ENCODE results near the gene ACTG2. TPM values are rescaled to one million over a fixed set of nuclear protein-coding genes. Genes with fewer than 3 reads are reported as not detected.

ACTG2 gene
- total RNA-seq, 2 experiments from 2014 or later = not detected

DNA sequence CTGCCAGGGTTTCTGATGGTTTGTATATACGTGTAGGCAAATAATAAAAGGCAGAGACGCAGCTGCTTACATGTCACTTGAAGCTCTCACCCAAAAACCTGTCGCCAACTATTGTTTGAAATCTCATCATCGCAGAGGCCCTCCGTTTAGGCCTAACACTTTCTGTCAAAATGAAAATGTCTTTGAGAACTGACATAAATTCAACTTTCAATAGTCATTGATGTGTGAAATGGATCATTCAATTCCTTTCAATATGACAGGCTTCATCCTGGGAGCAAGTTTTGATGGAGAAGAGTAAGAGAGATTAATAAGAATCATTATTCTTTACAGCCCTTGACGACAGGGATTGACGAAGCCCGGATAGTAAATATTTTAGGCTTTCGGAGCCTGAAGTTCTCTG, 2.7 kb downstream of the ACTG2 start:
- Mint-ChIP-seq H3K27me3 (no peaks in the 10 kb centered on the region), H3K4me1 (ENCODE audit: low read depth) (peaks cover 24% of the 10 kb centered on the region), H3K9me3 (no peaks in the 10 kb centered on the region), H3K27ac (no peak overlapping the region), H3K4me3 (no peak overlapping the region), H3K36me3 (ENCODE audit: low read depth) (no peaks in the 10 kb centered on the region)
- CTCF ChIA-PET = no interaction called here
- Histone ChIP-seq H3K4me1 (ENCODE audit: insufficient read depth, low read length) (peaks cover 21% of the 10 kb centered on the region), H3K27me3 (ENCODE audit: control insufficient read depth in 1 of 2, insufficient read depth in 2 of 2, low read length in 2 of 2) (no peaks in the 10 kb centered on the region), H3K27ac (ENCODE audit: low read depth in 1 of 2, low read length in 2 of 2) (no peak overlapping the region), H3K36me3 (ENCODE audit: insufficient read depth, low read length) (no peaks in the 10 kb centered on the region), H3K4me3 (ENCODE audit: low read length) (no peak overlapping the region), H3K9me3 (ENCODE audit: control insufficient read depth in 1 of 2, insufficient read depth in 1 of 2, low read length in 2 of 2) (no peaks in the 10 kb centered on the region)
- POLR2A ChIA-PET = no interaction called here
- intact Hi-C loops (cut with DNase I, micrococcal nuclease) = no loop called here
- DNase-seq (no peak), ATAC-seq (ENCODE audit: poor library complexity) (no peak)
- TF ChIP-seq, protein P1, sequence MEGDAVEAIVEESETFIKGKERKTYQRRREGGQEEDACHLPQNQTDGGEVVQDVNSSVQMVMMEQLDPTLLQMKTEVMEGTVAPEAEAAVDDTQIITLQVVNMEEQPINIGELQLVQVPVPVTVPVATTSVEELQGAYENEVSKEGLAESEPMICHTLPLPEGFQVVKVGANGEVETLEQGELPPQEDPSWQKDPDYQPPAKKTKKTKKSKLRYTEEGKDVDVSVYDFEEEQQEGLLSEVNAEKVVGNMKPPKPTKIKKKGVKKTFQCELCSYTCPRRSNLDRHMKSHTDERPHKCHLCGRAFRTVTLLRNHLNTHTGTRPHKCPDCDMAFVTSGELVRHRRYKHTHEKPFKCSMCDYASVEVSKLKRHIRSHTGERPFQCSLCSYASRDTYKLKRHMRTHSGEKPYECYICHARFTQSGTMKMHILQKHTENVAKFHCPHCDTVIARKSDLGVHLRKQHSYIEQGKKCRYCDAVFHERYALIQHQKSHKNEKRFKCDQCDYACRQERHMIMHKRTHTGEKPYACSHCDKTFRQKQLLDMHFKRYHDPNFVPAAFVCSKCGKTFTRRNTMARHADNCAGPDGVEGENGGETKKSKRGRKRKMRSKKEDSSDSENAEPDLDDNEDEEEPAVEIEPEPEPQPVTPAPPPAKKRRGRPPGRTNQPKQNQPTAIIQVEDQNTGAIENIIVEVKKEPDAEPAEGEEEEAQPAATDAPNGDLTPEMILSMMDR (IDR thresholded peaks at IDR 0.05) = no peak

DNA sequence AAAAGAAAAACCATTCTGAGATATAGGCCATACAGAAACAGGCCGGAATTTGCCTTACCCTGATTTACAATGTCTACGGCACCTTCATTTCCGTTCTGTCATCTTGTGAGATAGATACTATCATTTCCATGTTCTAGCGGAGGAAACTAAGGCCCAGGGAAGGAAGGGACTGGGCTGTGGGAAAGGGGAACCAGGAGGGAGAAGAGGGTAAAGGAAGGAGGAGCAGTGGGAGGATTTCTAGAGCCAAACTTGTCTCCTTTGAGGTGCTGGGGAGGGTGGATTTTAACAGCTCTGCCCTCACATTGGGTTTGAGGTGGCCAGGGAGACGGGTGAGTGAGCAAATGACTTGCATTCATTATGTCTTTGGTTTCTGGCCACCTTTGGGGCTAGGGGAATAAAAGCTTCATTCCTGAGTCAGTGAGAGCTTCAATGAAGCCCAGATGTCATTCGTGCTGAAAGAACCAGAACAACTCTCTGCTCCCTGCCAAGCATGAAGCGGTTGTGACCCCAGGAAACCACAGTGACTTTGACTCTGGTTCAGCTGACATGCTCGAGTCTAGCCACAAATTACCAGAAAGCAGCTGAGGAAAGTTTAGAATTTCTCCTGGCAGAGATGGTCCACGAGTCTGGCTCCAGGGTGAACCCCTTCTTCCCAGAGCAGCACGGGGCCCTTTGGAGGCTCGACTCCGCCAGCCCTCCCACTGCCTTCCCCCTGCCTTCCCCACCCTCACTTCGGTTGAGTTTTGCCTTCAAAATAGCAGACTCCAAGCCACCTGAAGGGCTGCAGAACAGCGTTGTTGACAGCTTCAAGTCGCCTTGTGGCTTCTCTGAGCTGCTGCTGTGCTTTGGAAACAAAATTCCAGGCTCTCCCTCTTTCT, 3.8 kb downstream of the ACTG2 start:
- no peaks in the 10 kb centered on the region for H3K9me3 Mint-ChIP-seq
- ChIA-PET POLR2A (interaction anchor here (1.0 kb wide), 1 partner anchor 30 kb away, joined by 4 read pairs; the partner anchor contains the start of gene DGUOK), CTCF (no interaction called here)
- peak overlapping the region; percentile 39 to 48 for H3K27ac ChIP-seq (ENCODE audit: low read depth in 1 of 2, low read length in 2 of 2)
- peak overlapping the region; percentile 82 for H3K27ac Mint-ChIP-seq
- intact Hi-C loops (cut with DNase I, micrococcal nuclease) = no loop called here
- DNase-seq (peak in 8 of 14 experiments; percentile 6 to 61 (median 24)), ATAC-seq (ENCODE audit: poor library complexity) (peak; percentile 85)
- H3K4me3 Mint-ChIP-seq = peak overlapping the region; percentile 65
- TF ChIP-seq, protein P1 (IDR thresholded peaks at IDR 0.05) = no peak
- H3K27me3 ChIP-seq (ENCODE audit: control insufficient read depth in 1 of 2, insufficient read depth in 2 of 2, low read length in 2 of 2) = peaks cover 0 to 1% of the 10 kb centered on the region in 2 experiments
- no peaks in the 10 kb centered on the region for H3K36me3 Mint-ChIP-seq (ENCODE audit: low read depth)
- no peaks in the 10 kb centered on the region for H3K9me3 ChIP-seq (ENCODE audit: control insufficient read depth in 1 of 2, insufficient read depth in 1 of 2, low read length in 2 of 2)
- H3K4me3 ChIP-seq (ENCODE audit: low read length) = no peak overlapping the region
- peaks cover 21% of the 10 kb centered on the region for H3K4me1 ChIP-seq (ENCODE audit: insufficient read depth, low read length)
- H3K27me3 Mint-ChIP-seq = no peaks in the 10 kb centered on the region
- no peaks in the 10 kb centered on the region for H3K36me3 ChIP-seq (ENCODE audit: insufficient read depth, low read length)
- H3K4me1 Mint-ChIP-seq (ENCODE audit: low read depth) = peaks cover 24% of the 10 kb centered on the region

DNA sequence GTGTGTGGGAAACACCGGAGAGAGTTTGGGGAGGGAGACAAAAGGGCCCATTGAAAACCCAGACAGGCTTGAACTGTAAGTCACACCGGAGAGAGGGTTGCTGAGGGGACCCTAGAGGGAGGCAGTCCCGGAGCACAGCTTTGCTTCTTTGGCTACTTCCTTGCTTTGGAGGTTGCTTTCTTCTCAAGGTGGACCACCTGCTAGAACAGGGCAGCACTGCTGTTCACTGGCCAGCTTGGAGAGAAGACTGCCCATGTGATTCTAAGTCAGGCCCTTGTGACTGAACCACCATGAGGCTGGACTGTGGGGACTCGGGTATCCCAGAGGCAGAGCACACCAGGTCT, 4.4 kb downstream of the ACTG2 start:
- TF ChIP-seq, protein P1 (IDR thresholded peaks at IDR 0.05) = no peak
- peak overlapping the region; percentile 82 for H3K27ac Mint-ChIP-seq
- no peak overlapping the region for H3K4me3 ChIP-seq (ENCODE audit: low read length)
- H3K4me1 Mint-ChIP-seq (ENCODE audit: low read depth) = peaks cover 24% of the 10 kb centered on the region
- ATAC-seq (ENCODE audit: poor library complexity) (no peak), DNase-seq (no peak)
- no peak overlapping the region for H3K4me3 Mint-ChIP-seq
- CTCF ChIA-PET = no interaction called here
- intact Hi-C loops (cut with DNase I, micrococcal nuclease) = no loop called here
- H3K36me3 ChIP-seq (ENCODE audit: insufficient read depth, low read length) = no peaks in the 10 kb centered on the region
- H3K27me3 ChIP-seq (ENCODE audit: control insufficient read depth in 1 of 2, insufficient read depth in 2 of 2, low read length in 2 of 2) = peaks cover 0 to 4% of the 10 kb centered on the region in 2 experiments
- H3K4me1 ChIP-seq (ENCODE audit: insufficient read depth, low read length) = peaks cover 21% of the 10 kb centered on the region
- no peaks in the 10 kb centered on the region for H3K36me3 Mint-ChIP-seq (ENCODE audit: low read depth)
- peak overlapping the region in 1 of 2 donors; percentile 22 for H3K27ac ChIP-seq (ENCODE audit: low read depth in 1 of 2, low read length in 2 of 2)
- POLR2A ChIA-PET = interaction anchor here (1.0 kb wide), 1 partner anchor 30 kb away, joined by 4 read pairs; the partner anchor contains the start of gene DGUOK
- no peaks in the 10 kb centered on the region for H3K27me3 Mint-ChIP-seq
- no peaks in the 10 kb centered on the region for H3K9me3 Mint-ChIP-seq
- no peaks in the 10 kb centered on the region for H3K9me3 ChIP-seq (ENCODE audit: control insufficient read depth in 1 of 2, insufficient read depth in 1 of 2, low read length in 2 of 2)
